Dedifferentiated amniotic fluid mesenchymal stem cell (primary cell): Measurements from ENCODE around the gene MICB.
"Not testable (repeated sequence)": the region's sequence is repeated elsewhere in the genome, so short reads cannot be mapped to it uniquely, and the experiment has no call there.

Experiments
- DNase-seq: peaks from one replicate; pipeline ENCODE4 v3.0.0-alpha.2; 2016; ENCODE audit errors: extremely low spot score

MICB gene

GRCh38 chr6:31497531-31498476 is at the start of gene MICB:
TSS of gene MICB (plus strand) at chr6:31498145. CDS start at chr6:31498194, 49 bp downstream.
- DNase-seq = peak; percentile 49

- DNase-seq = no peak
Observed at GRCh38 chr6:31450751-31451150, 47.2 kb upstream of the MICB start.

GRCh38 chr6:31452859-31453258 is 45.1 kb upstream of the MICB start:
- no peak for DNase-seq

GRCh38 chr6:31453259-31453658 is 44.7 kb upstream of the MICB start:
- DNase-seq = no peak

GRCh38 chr6:31459864-31460263 is 38.1 kb upstream of the MICB start:
- not testable (repeated sequence) for DNase-seq

GRCh38 chr6:31460361-31461025 is 37.5 kb upstream of the MICB start:
- DNase-seq = no peak

- DNase-seq = no peak
Observed at GRCh38 chr6:31462026-31462963, 35.6 kb upstream of the MICB start.

- peak; percentile 19 for DNase-seq
Observed at GRCh38 chr6:31462964-31463870, 34.7 kb upstream of the MICB start.

- no peak for DNase-seq
Observed at GRCh38 chr6:31464252-31465184, 33.4 kb upstream of the MICB start.

- no peak for DNase-seq
Observed at GRCh38 chr6:31465185-31465536, 32.8 kb upstream of the MICB start.

GRCh38 chr6:31465718-31466117 is 32.2 kb upstream of the MICB start:
- no peak for DNase-seq

- no peak for DNase-seq
Observed at GRCh38 chr6:31466466-31466865, 31.5 kb upstream of the MICB start.

GRCh38 chr6:31467151-31467550 is 30.8 kb upstream of the MICB start:
- DNase-seq = no peak

- no peak for DNase-seq
Observed at GRCh38 chr6:31468311-31468710, 29.6 kb upstream of the MICB start.

- DNase-seq = no peak
Observed at GRCh38 chr6:31470801-31471200, 27.1 kb upstream of the MICB start.

GRCh38 chr6:31471711-31472110 is 26.2 kb upstream of the MICB start:
- no peak for DNase-seq

- no peak for DNase-seq
Observed at GRCh38 chr6:31472259-31472658, 25.7 kb upstream of the MICB start.

- no peak for DNase-seq
Observed at GRCh38 chr6:31473244-31473643, 24.7 kb upstream of the MICB start.
